CD4-positive, alpha-beta T cell (primary cell): ENCODE results near the gene TAS1R1. TPM values are rescaled to one million over a fixed set of nuclear protein-coding genes. Genes with fewer than 3 reads are reported as not detected.

Experiments used
- ATAC-seq: fragments of 200-7000 bp; cut with Tn5 transposase; one replicate; pipeline ENCODE4 v1.10.0; 2022; ENCODE audit warnings: mild to moderate bottlenecking; ENCODE audit not compliant: poor library complexity
- CTCF ChIA-PET: fragments of 350-600 bp; sonication (Branson Sonifier 250); formaldehyde crosslinking; loops from one replicate; lab custom pipeline; 2021; ENCODE audit warnings: antibody characterized with exemption, inconsistent platforms; lab: Charles Lee
- POLR2A ChIA-PET: fragments of 350-600 bp; sonication (Branson Sonifier 250); formaldehyde crosslinking; loops from one replicate; lab custom pipeline; 2021; ENCODE audit warnings: antibody characterized with exemption, inconsistent platforms; lab: Charles Lee
- DNase-seq, 14 experiments: peaks; one replicate each; pipeline ENCODE4 v3.0.0-alpha.2; 2013 to 2020; ENCODE audit warnings: mixed read lengths in 2 of 14
- H3K27ac ChIP-seq, 2 donors: one replicate each; pipeline versions ENCODE4 v1.5.1 to v1.7.0; 2013; ENCODE audit warnings: low read length in 2 of 2, low read depth in 1 of 2, mild to moderate bottlenecking in 1 of 2
- H3K27me3 ChIP-seq, 2 experiments: 1 replicate in 1 of 2; 2 replicates in 1 of 2; pipeline versions ENCODE4 v1.6.1 to v1.7.0; 2013; ENCODE audit warnings: low read length in 2 of 2, control low read depth in 1 of 2, mild to moderate bottlenecking in 1 of 2, moderate library complexity in 1 of 2; ENCODE audit not compliant: insufficient read depth in 2 of 2, control insufficient read depth in 1 of 2
- H3K36me3 ChIP-seq: one replicate; pipeline ENCODE4 v1.6.1; 2013; ENCODE audit warnings: low read length, control low read depth; ENCODE audit not compliant: insufficient read depth
- H3K4me1 ChIP-seq: one replicate; pipeline ENCODE4 v1.6.1; 2013; ENCODE audit warnings: low read length, control low read depth; ENCODE audit not compliant: insufficient read depth
- H3K4me3 ChIP-seq: one replicate; pipeline ENCODE4 v1.5.1; 2013; ENCODE audit warnings: mild to moderate bottlenecking, low read length, moderate library complexity
- H3K9me3 ChIP-seq, 2 experiments: 1 replicate in 1 of 2; 2 replicates in 1 of 2; pipeline versions ENCODE4 v1.6.1 to v1.7.0; 2013; ENCODE audit warnings: low read length in 2 of 2, mild to moderate bottlenecking in 2 of 2, control low read depth in 1 of 2, moderate library complexity in 1 of 2; ENCODE audit not compliant: control insufficient read depth in 1 of 2, insufficient read depth in 1 of 2
- H3K27ac Mint-ChIP-seq: one replicate; pipeline ENCODE4 v1.8.0; 2020; ENCODE audit warnings: mixed read lengths
- H3K27me3 Mint-ChIP-seq: one replicate; pipeline ENCODE4 v1.8.0; 2021; ENCODE audit warnings: mixed read lengths
- H3K36me3 Mint-ChIP-seq: one replicate; pipeline ENCODE4 v1.8.0; 2021; ENCODE audit warnings: low read depth, mixed read lengths
- H3K4me1 Mint-ChIP-seq: one replicate; pipeline ENCODE4 v1.8.0; 2021; ENCODE audit warnings: low read depth, mixed read lengths
- H3K4me3 Mint-ChIP-seq: one replicate; pipeline ENCODE4 v1.8.0; 2020; ENCODE audit warnings: mild to moderate bottlenecking, mixed read lengths
- H3K9me3 Mint-ChIP-seq: one replicate; pipeline ENCODE4 v1.8.0; 2020; ENCODE audit warnings: mixed read lengths
- CTCF ChIP-seq: fragments of 200-600 bp; IDR thresholded peaks from one replicate; pipeline ENCODE4 v1.8.0; 2022; ENCODE audit warnings: antibody characterized with exemption, mild to moderate bottlenecking
- intact Hi-C, 2 experiments: fragments of 100-400 bp; cut with DNase I in 1 of 2; cut with micrococcal nuclease in 1 of 2; formaldehyde crosslinking; loops; one replicate each; pipeline versions ENCODE4 v1.15.1 to v1.9.0; 2023 to 2025; cut with DNase I, micrococcal nuclease
- total RNA-seq, 174 experiments: library from RNA in 2 of 174; stranded (reverse) in 2 of 174; gene quantifications; one replicate each; pipeline ENCODE4 v1.2.3 and lab custom pipeline; 2021 to 2026

TAS1R1 gene
- total RNA-seq, 2 experiments from 2014 or later, result not detected

DNA sequence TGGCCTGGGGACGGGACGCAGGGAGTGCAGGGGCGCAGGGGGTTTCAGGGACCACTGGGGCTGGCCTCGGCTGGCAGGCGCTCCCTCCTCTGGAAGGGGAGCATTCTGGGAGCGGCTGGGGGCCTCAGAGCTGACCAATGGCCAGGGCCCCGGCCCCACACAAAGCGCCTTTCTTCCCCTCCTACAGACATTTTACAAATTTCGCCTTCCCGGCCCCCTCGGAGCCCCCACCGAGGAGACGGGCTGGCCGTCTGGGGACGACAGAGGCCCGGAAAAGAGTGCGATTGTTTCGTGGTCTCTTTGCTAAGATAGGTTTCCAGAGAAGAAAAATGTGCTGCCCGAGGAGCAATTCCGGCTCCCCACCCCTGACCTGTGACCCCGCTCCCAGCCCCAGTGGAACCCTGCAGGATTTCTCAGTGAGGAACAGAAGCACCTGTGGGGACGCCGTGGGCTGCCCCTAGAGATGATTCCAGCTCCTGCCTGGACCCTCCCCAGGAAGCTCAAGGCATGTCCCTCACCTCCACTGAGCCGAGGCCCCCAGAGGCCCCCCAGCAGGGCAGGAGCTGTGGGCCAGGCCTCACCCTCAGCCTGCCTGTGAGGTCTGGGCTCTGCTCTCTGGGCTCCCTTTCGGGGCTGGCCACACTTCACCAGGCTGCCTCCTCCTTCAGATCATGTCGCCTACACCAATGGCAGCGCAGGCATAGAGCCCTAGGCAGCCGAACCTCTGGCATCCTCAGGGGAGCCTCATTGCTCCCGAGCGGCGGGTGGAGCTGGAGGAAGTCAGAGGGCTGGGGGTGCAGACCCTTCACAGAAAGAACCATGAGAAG lies 48.7 kb upstream of the TAS1R1 start:
- Histone ChIP-seq H3K4me3 (no peak overlapping the region), H3K9me3 (peaks cover 0 to 7% of the 10 kb centered on the region in 2 experiments), H3K36me3 (no peaks in the 10 kb centered on the region), H3K27me3 (peaks cover 2 to 6% of the 10 kb centered on the region in 2 experiments), H3K27ac (no peak overlapping the region), H3K4me1 (no peaks in the 10 kb centered on the region)
- Mint-ChIP-seq H3K36me3 (no peaks in the 10 kb centered on the region), H3K4me1 (no peaks in the 10 kb centered on the region), H3K27ac (no peak overlapping the region), H3K9me3 (no peaks in the 10 kb centered on the region), H3K27me3 (peaks cover 5% of the 10 kb centered on the region), H3K4me3 (no peak overlapping the region)
- ATAC-seq, result no peak
- ChIA-PET POLR2A (interaction anchor here (1.0 kb wide), 1 partner anchor 21 kb away, joined by 4 read pairs; no protein-coding TSS in a partner anchor), CTCF (interaction anchor here (1.2 kb wide), 1 partner anchor 17 kb away, joined by 3 read pairs; no protein-coding TSS in a partner anchor)
- intact Hi-C loops, result no loop called here
- no peak for TF ChIP-seq CTCF
- DNase-seq, result no peak

DNA sequence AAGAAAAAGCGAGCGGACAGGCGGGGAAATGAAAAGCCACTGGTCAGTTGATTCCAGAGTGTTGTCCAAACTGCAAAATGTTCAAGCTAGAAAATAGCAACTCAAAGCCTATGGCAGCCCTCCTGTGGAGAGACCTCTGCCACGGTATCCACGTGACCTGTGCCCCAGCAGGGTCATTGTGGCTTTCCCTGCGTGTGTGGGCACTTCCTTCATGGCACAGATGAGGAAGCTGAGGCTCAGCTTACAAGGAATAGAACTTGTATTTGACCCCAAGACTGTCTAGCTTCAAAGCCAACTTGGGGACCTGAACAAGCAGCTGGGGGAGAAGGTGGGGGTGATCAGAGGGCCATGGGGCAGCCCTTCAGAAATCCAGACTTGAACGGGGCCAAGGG lies 48.1 kb upstream of the TAS1R1 start:
- CTCF ChIA-PET, result interaction anchor here (1.2 kb wide), 1 partner anchor 17 kb away, joined by 3 read pairs; no protein-coding TSS in a partner anchor
- Histone ChIP-seq H3K4me1 (no peaks in the 10 kb centered on the region), H3K9me3 (peaks cover 0 to 7% of the 10 kb centered on the region in 2 experiments), H3K4me3 (no peak overlapping the region), H3K27me3 (peaks cover 2 to 6% of the 10 kb centered on the region in 2 experiments), H3K27ac (no peak overlapping the region), H3K36me3 (no peaks in the 10 kb centered on the region)
- DNase-seq, result no peak
- Mint-ChIP-seq H3K4me1 (no peaks in the 10 kb centered on the region), H3K9me3 (no peaks in the 10 kb centered on the region), H3K27me3 (peaks cover 3% of the 10 kb centered on the region), H3K36me3 (no peaks in the 10 kb centered on the region), H3K27ac (no peak overlapping the region), H3K4me3 (no peak overlapping the region)
- intact Hi-C loops, result no loop called here
- no peak for TF ChIP-seq CTCF
- POLR2A ChIA-PET, result interaction anchor here (1.0 kb wide), 1 partner anchor 20 kb away, joined by 4 read pairs; no protein-coding TSS in a partner anchor
- no peak for ATAC-seq

- H3K4me3 ChIP-seq, result no peak overlapping the region
- H3K27me3 Mint-ChIP-seq, result peaks cover 3% of the 10 kb centered on the region
- H3K27ac ChIP-seq, result no peak overlapping the region
- POLR2A ChIA-PET, result interaction anchor here (1.0 kb wide), 1 partner anchor 20 kb away, joined by 4 read pairs; no protein-coding TSS in a partner anchor
- no peaks in the 10 kb centered on the region for H3K4me1 ChIP-seq
- peaks cover 0 to 7% of the 10 kb centered on the region in 2 experiments for H3K9me3 ChIP-seq
- no peak overlapping the region for H3K4me3 Mint-ChIP-seq
- H3K36me3 Mint-ChIP-seq, result no peaks in the 10 kb centered on the region
- no peaks in the 10 kb centered on the region for H3K36me3 ChIP-seq
- peaks cover 2 to 6% of the 10 kb centered on the region in 2 experiments for H3K27me3 ChIP-seq
- H3K27ac Mint-ChIP-seq, result no peak overlapping the region
- CTCF ChIA-PET, result no interaction called here
- H3K4me1 Mint-ChIP-seq, result no peaks in the 10 kb centered on the region
- intact Hi-C loops, result no loop called here
- DNase-seq (no peak), ATAC-seq (no peak)
- no peaks in the 10 kb centered on the region for H3K9me3 Mint-ChIP-seq
- TF ChIP-seq CTCF, result no peak
Measured at GRCh38 chr1:6507461-6507911, 47.6 kb upstream of the TAS1R1 start.
